Pancreas (tissue), 10 donors: ENCODE results near the gene NXPE4. TPM values are rescaled to one million over a fixed set of nuclear protein-coding genes. Genes with fewer than 3 reads are reported as not detected.
"Not testable (repeated sequence)": the region's sequence is repeated elsewhere in the genome, so short reads cannot be mapped to it uniquely, and the experiment has no call there.

Source experiments
- ATAC-seq, 4 donors: fragments of 200-7000 bp; cut with Tn5 transposase; one replicate each; pipeline versions ENCODE4 v1.8.0 to v1.9.1; 2020; ENCODE audit warnings: mild to moderate bottlenecking in 4 of 4, moderate library complexity in 4 of 4
- DNase-seq, 6 donors: peaks; one replicate each; pipeline ENCODE4 v3.0.0-alpha.2; 2020
- FAIRE-seq: peaks from 2 replicates; lab custom pipeline; 2012; peaks lifted over from hg19 to GRCh38; lab: Jason Lieb, UNC
- H3K27ac ChIP-seq, 4 donors: fragments of 200-600 bp; sonication (generic); 1 replicate in 3 of 4; 2 replicates in 1 of 4; pipeline versions ENCODE4 v1.5.0 to v1.8.0; 2020
- H3K27me3 ChIP-seq, 4 donors: fragments of 200-600 bp; one replicate each; pipeline ENCODE4 v1.8.0; 2021
- H3K36me3 ChIP-seq, 3 donors: fragments of 200-600 bp; sonication (generic) in 1 of 3; one replicate each; pipeline versions ENCODE4 v1.5.0 to v1.8.0; 2020 to 2021
- H3K4me1 ChIP-seq, 3 donors: fragments of 200-600 bp; one replicate each; pipeline ENCODE4 v1.8.0; 2021
- H3K4me3 ChIP-seq, 4 donors: fragments of 200-600 bp; sonication (generic) in 2 of 4; one replicate each; pipeline versions ENCODE4 v1.5.0 to v1.8.0; 2020 to 2021
- H3K9me3 ChIP-seq, 4 donors: fragments of 200-600 bp; one replicate each; pipeline ENCODE4 v1.8.0; 2021
- WGBS, 2 donors: extraction: QIAGEN DNeasy Blood & Tissue Kit; methylation state at CpG; one replicate each; pipeline ENCODE4 v1.1.7; 2013; 5-methylcytosine and 5-hydroxymethylcytosine counted together
- intact Hi-C, 3 donors: fragments of 100-400 bp; cut with DNase I; formaldehyde crosslinking; loops; one replicate each; pipeline versions ENCODE4 v1.11.1 to v1.14.2; 2022
- polyA plus RNA-seq, 2 donors: library from polyadenylated mRNA; stranded (reverse); fragments of 200-250 nt; gene quantifications; one replicate each; pipeline ENCODE4 v1.2.3, GENCODE V29; 2013
- total RNA-seq, 6 donors: library from RNA; stranded (reverse); fragmentation: NEBNext Ultra II Directional in 4 of 6; extraction: Animal tissue kit (Norgen Biotek cat#: 25700) in 4 of 6; gene quantifications; one replicate each; pipeline versions ENCODE4 v1.2.1 to v1.2.4, GENCODE V29; 2021 to 2023
- TF ChIP-seq, protein P1 (sequence below), 4 donors: fragments of 200-600 bp; sonication (generic) in 3 of 4; IDR thresholded peaks; one replicate each; pipeline versions ENCODE4 v1.5.0 to v1.8.0; 2021; ENCODE audit warnings: antibody characterized with exemption in 4 of 4
- donor health status: healthy with polysubstance abuse.
- donor health status: DM: no; HTN: no; CAD: no; lungs with moderate emphysema.
- donor health status: DM: no; HTN: no; CAD: no.
- donor health status: control.
- donor health status: control.
- donor health status: Bipolar disorder and iron deficiency.
- donor health status: DM: yes; HTN: yes; CAD: no.
- donor health status: DM: no; HTN: no; CAD: no.
- donor health status: DM: no; HTN: no; CAD: no.
- donor health status: DM: yes; HTN: yes; CAD: no.

Gene NXPE4
- total and polyA plus RNA-seq, 8 donors = not detected

DNA sequence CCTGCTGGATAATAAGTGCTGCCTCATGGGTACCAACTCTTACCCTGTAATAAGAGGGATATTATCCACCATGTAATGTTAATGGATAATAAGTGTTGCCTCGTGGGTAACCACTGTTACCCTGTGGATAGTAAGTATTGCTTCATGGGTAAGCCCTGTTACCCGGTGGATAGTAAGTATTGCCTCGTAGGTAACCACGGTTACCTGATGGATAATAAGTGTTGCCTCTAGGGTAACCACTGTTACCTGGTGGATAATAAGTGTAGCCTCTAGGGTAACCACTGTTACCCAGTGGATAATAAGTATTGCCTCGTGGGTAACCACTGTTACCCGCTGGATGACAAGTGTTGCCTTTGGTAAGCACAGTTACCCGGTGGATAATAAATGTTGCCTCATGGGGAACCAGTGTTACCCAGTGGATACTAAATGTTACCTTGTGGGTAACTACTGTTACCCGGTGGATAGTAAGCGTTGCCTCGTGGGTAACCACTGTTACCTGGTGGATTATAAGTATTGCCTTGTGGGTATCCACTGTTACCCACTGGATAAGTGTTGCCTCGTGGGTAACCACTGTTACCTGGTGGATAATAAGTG is 18.6 kb upstream of the NXPE4 start:
- Histone ChIP-seq H3K4me1 (no peaks in the 10 kb centered on the region), H3K27ac (no peak overlapping the region), H3K36me3 (no peaks in the 10 kb centered on the region), H3K9me3 (no peaks in the 10 kb centered on the region), H3K27me3 (no peaks in the 10 kb centered on the region), H3K4me3 (no peak overlapping the region)
- 69 to 75% methylated on average over 11 of the region's 11 CpGs for WGBS, 2 donors
- no peak for DNase-seq
- no peak for FAIRE-seq
- ATAC-seq = no peak
- TF ChIP-seq, protein P1, sequence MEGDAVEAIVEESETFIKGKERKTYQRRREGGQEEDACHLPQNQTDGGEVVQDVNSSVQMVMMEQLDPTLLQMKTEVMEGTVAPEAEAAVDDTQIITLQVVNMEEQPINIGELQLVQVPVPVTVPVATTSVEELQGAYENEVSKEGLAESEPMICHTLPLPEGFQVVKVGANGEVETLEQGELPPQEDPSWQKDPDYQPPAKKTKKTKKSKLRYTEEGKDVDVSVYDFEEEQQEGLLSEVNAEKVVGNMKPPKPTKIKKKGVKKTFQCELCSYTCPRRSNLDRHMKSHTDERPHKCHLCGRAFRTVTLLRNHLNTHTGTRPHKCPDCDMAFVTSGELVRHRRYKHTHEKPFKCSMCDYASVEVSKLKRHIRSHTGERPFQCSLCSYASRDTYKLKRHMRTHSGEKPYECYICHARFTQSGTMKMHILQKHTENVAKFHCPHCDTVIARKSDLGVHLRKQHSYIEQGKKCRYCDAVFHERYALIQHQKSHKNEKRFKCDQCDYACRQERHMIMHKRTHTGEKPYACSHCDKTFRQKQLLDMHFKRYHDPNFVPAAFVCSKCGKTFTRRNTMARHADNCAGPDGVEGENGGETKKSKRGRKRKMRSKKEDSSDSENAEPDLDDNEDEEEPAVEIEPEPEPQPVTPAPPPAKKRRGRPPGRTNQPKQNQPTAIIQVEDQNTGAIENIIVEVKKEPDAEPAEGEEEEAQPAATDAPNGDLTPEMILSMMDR (IDR thresholded peaks at IDR 0.05) = no peak
- intact Hi-C loops = no loop called here

DNA sequence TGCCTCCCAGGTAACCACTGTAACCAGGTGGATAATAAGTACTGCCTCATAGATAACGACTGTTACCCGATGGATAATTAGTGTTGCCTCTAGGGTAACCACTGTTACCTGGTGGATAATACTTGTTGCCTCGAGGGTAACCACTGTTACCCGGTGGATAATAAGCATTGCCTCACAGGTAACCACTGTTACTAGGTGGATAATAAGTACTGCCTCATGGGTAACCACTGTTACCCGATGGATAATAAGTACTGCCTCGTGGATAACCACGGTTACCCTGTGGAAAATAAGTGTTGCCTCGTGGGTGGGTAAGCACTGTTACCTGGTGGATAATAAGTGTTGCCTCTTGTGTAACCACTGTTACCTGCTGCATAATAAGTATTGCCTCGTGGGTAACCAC is 17.5 kb upstream of the NXPE4 start:
- H3K4me1 ChIP-seq, H3K9me3 ChIP-seq, H3K36me3 ChIP-seq, intact Hi-C loops, ATAC-seq, FAIRE-seq, DNase-seq, H3K27ac ChIP-seq, H3K4me3 ChIP-seq, H3K27me3 ChIP-seq: not testable (repeated sequence)
- 58 to 65% methylated on average over 9 of the region's 9 CpGs for WGBS, 2 donors

DNA sequence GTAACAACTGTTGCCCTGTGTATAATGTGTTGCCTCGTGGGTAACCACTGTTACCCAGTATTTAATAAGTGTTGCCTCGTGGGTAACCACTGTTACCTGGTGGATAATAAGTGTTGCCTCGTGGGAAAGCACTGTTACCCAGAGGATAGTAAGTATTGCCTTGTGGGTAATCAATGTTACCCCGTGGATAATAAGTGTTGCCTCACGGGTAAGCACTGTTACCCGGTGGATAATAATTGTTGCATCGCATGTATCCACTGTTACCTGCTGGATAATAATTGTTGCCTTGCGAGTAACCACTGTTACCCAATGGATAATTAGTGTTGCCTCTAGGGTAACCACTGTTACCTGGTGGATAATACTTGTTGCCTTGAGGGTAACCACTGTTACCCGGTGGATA is 17.1 kb upstream of the NXPE4 start:
- H3K4me3 ChIP-seq = no peak overlapping the region
- TF ChIP-seq, protein P1 (IDR thresholded peaks at IDR 0.05) = no peak
- no peaks in the 10 kb centered on the region for H3K36me3 ChIP-seq
- no peaks in the 10 kb centered on the region for H3K4me1 ChIP-seq
- 59 to 78% methylated on average over 9 of the region's 9 CpGs for WGBS, 2 donors
- ATAC-seq = no peak
- intact Hi-C loops = no loop called here
- H3K27me3 ChIP-seq = no peaks in the 10 kb centered on the region
- no peaks in the 10 kb centered on the region for H3K9me3 ChIP-seq
- DNase-seq = no peak
- H3K27ac ChIP-seq = no peak overlapping the region
- FAIRE-seq = no peak

DNA sequence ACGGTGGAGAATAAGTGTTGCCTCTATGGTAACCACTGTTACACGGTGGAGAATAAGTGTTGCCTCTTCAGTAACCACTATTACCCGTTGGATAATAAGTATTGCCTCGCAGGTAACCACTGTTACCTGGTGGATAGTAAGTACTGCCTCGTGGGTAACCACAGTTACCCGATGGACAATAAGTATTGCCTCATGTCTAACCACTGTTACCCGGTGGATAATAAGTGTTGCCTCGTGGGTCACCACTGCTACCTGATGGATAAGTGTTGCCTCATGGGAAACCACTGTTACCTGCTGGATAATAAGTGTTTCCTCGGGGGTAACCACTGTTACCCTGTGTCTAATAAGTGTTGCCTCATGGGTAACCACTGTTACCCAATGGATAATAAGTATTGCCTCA is 16.6 kb upstream of the NXPE4 start:
- DNase-seq, ATAC-seq, intact Hi-C loops, H3K27ac ChIP-seq, FAIRE-seq, H3K36me3 ChIP-seq, H3K27me3 ChIP-seq, H3K9me3 ChIP-seq, H3K4me3 ChIP-seq, H3K4me1 ChIP-seq: not testable (repeated sequence)
- 59 to 70% methylated on average over 9 of the region's 9 CpGs for WGBS, 2 donors

DNA sequence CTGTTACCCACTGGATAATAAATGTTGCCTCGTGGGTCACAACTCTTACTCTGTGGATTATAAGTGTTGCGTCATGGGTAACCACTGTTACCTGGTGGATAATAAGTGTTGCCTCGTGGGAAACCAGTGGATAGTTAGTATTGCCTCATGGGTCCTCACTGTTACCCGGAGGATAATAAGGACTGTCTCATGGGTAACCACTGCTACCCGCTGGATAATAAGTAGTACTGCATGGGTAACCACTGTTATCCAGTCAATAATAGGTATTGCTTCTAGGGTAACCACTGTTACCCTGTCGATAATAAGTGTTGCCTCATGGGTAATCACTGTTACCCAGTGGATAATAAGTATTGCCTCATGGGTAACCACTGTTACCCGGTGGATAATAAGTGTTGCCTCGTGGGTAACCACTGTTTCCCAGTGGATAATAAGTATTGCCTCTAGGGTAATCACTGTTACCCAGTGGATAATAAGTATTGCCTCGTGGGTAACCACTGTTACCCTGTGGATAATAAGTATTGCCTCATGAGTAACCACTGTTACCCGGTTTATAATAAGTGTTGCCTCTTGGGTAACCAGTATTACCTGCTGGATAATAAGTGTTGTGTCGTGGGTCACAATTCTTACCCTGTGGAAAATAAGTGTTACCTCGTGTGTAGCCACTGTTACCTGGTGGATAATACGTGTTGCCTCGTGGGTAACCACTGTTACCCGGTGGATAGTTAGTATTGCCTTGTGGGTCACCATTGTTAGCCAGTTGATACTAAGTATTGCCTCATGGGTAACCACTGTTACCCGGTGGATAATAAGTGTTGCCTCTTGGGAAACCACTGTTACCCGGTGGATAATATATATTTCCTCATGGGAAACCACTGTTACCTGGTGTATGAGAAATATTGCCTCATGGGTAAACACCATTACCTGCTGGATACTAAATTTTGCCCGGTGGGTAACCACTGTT is 15.7 kb upstream of the NXPE4 start:
- FAIRE-seq (no peak), ATAC-seq (no peak), DNase-seq (no peak)
- WGBS, 2 donors = 54 to 71% methylated on average over 18 of the region's 18 CpGs
- TF ChIP-seq, protein P1 (IDR thresholded peaks at IDR 0.05) = no peak
- intact Hi-C loops = no loop called here
- no peaks in the 10 kb centered on the region for H3K4me1 ChIP-seq
- no peaks in the 10 kb centered on the region for H3K9me3 ChIP-seq
- H3K4me3 ChIP-seq = no peak overlapping the region
- no peak overlapping the region for H3K27ac ChIP-seq
- no peaks in the 10 kb centered on the region for H3K36me3 ChIP-seq
- H3K27me3 ChIP-seq = no peaks in the 10 kb centered on the region
